PFSK-1 (cell line): ENCODE measurements around the gene TMEM9.

Experiments used
- FOXP2 ChIP-seq: optimal IDR thresholded peaks from 2 replicates; pipeline ENCODE3; 2011; ENCODE audit warnings: borderline replicate concordance, control low read depth, inconsistent platforms; ENCODE audit not compliant: insufficient read depth; ENCODE audit errors: extremely low read length, extremely low read depth
- POLR2AphosphoS5 ChIP-seq: IDR thresholded peaks from 2 replicates; pipeline ENCODE4 v1.6.1; 2012; ENCODE audit warnings: low read depth, mild to moderate bottlenecking, control low read depth, low read length, moderate library complexity
- SIN3A ChIP-seq: IDR thresholded peaks from 2 replicates; pipeline ENCODE4 v1.6.1; 2012; ENCODE audit warnings: mild to moderate bottlenecking, low read length, moderate library complexity, borderline replicate concordance; ENCODE audit not compliant: insufficient read depth
- TAF1 ChIP-seq: IDR thresholded peaks from 2 replicates; pipeline ENCODE4 v1.6.1; 2012; ENCODE audit warnings: low read length, control low read depth, borderline replicate concordance; ENCODE audit not compliant: insufficient read depth
- TF ChIP-seq, protein P1 (sequence below), 2 experiments: IDR thresholded peaks; 2 replicates each; pipeline versions ENCODE4 v1.6.1 to v1.8.0; 2011 to 2012; ENCODE audit warnings: low read depth in 2 of 2, low read length in 2 of 2, control low read depth in 1 of 2, inconsistent platforms in 1 of 2, mild to moderate bottlenecking in 1 of 2, moderate library complexity in 1 of 2; ENCODE audit not compliant: insufficient read depth in 1 of 2

The TMEM9 gene

DNA sequence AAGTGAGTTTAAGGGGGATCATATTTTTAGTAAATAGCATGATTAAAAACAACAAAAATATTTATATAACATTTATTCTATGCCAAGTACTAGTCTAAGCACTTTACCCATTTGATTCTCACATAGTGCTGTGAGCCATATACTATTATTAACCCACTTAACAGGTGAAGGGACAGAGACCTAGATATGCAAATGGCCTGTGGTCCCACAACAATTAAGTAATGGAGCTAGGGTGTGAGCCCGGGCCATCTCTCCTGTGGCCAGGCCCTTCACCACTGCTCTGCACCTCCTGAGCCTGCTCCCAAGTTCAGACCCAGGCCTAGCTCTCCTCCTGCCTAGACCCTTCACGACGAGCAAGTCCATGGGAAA, 27.8 kb downstream of the TMEM9 start:
- TF ChIP-seq, protein P1, sequence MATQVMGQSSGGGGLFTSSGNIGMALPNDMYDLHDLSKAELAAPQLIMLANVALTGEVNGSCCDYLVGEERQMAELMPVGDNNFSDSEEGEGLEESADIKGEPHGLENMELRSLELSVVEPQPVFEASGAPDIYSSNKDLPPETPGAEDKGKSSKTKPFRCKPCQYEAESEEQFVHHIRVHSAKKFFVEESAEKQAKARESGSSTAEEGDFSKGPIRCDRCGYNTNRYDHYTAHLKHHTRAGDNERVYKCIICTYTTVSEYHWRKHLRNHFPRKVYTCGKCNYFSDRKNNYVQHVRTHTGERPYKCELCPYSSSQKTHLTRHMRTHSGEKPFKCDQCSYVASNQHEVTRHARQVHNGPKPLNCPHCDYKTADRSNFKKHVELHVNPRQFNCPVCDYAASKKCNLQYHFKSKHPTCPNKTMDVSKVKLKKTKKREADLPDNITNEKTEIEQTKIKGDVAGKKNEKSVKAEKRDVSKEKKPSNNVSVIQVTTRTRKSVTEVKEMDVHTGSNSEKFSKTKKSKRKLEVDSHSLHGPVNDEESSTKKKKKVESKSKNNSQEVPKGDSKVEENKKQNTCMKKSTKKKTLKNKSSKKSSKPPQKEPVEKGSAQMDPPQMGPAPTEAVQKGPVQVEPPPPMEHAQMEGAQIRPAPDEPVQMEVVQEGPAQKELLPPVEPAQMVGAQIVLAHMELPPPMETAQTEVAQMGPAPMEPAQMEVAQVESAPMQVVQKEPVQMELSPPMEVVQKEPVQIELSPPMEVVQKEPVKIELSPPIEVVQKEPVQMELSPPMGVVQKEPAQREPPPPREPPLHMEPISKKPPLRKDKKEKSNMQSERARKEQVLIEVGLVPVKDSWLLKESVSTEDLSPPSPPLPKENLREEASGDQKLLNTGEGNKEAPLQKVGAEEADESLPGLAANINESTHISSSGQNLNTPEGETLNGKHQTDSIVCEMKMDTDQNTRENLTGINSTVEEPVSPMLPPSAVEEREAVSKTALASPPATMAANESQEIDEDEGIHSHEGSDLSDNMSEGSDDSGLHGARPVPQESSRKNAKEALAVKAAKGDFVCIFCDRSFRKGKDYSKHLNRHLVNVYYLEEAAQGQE (IDR thresholded peaks at IDR 0.05; ENCODE audit: insufficient read depth in 1 of 2, low read depth in 2 of 2, low read length in 2 of 2) = no peak
- TF ChIP-seq TAF1 (no peak), POLR2AphosphoS5 (no peak), FOXP2 (no peak), SIN3A (no peak)

DNA sequence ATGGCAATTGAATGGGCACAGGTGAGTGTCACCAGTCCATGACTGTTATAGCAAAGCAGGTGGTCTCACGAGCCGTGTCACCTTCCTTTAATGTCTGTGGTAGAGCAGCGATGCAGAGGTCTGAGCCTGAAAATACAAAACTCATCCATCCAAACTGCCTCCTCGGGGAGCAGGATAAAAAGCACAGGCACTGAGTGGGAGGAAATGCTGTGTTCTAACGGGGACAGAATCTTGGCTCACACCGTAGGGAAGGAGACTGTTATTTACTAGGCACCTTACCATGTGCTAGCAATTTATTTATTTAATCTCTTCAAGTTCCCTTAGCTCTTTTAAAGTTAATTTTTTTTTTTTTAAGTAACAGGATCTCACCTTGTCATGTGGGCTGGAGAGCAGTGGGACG, 28.5 kb downstream of the TMEM9 start:
- TF ChIP-seq FOXP2 (no peak), TAF1 (no peak), SIN3A (no peak), POLR2AphosphoS5 (no peak)
- TF ChIP-seq, protein P1 (IDR thresholded peaks at IDR 0.05; ENCODE audit: insufficient read depth in 1 of 2, low read depth in 2 of 2, low read length in 2 of 2) = no peak

DNA sequence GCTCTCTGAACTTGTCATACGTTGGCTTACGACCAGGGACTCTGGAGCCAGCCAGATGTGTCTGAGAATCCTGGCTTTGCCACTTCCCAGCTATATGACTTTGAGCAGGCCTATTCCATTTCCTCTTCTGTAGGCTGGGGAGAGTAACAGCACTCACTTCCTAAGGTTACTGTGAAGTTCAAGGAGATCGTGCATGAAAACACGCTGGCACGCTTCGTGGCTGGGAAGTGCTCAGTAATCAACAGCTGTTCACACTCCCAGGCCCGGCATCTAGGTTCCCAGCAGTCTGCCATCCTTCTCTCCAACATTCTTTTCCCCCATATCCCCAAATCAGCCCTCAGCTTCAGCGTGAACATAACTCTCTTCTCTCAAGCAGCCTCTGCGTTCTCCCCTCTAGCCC, 29.3 kb downstream of the TMEM9 start:
- TF ChIP-seq FOXP2 (no peak), POLR2AphosphoS5 (no peak), TAF1 (no peak), SIN3A (no peak)
- TF ChIP-seq, protein P1 (IDR thresholded peaks at IDR 0.05; ENCODE audit: insufficient read depth in 1 of 2, low read depth in 2 of 2, low read length in 2 of 2) = no peak

DNA sequence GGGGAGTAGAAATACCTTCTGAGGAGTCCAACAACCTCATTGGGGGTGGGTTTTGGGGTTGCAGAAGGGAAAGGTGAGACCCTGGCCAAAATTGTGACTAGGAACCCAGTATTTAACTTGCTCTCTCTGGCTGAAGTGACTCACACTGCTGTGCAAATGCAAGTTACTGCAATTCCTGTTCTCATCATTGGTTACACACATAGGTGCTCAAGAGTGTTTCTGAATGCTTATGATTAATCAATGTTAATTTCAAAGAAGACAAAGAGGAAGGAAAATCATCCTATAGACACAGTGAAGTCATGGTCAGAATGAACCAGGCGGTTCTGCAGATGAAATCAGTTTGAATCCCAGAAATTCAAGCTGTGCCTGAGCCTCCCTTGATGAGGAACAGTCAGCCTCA, 30.4 kb downstream of the TMEM9 start:
- TF ChIP-seq FOXP2 = no peak
- TF ChIP-seq TAF1 = no peak

DNA sequence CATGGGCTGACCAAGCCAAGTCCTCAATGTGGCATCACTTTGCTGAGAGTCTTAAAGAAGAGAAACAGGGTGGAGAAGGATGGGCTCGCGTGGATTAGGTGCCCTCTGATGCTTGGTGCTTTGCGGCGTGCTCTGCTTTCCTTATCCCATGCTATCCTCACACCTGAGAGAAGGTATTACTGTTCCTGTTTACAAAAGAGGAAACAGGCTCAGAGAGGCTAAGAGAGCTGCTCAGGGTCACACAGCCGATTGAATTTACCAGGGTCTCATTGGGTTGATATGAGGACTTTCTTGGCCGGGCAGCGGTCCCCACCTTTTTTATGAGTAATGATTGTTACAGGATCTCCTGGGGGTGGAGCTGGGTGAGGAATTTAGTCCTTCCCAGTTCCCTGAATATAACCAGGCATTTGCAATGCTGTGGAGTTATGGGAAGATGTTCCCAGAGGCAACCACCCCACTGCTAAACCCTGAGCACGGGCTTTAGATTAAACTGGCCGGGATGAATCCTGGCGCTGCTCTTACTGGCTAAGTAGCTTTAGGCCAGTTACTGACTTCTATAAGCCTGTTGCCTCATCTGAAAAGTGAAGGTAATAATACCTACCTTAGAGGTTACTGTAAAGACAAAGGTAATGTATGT, 31.8 kb downstream of the TMEM9 start:
- TF ChIP-seq SIN3A = no peak
- TF ChIP-seq TAF1 = no peak
- no peak for TF ChIP-seq POLR2AphosphoS5
- TF ChIP-seq FOXP2 = no peak
- TF ChIP-seq, protein P1 (IDR thresholded peaks at IDR 0.05; ENCODE audit: insufficient read depth in 1 of 2, low read depth in 2 of 2, low read length in 2 of 2) = no peak
